Activated CD4-positive, alpha-beta T cell treated with anti-CD3 and anti-CD28 coated beads for 36 hours (primary cell): ENCODE data around the gene SLC16A6. TPM values are rescaled to one million over a fixed set of nuclear protein-coding genes. Genes with fewer than 3 reads are reported as not detected.
"Not testable (repeated sequence)": the region's sequence is repeated elsewhere in the genome, so short reads cannot be mapped to it uniquely, and the experiment has no call there.

Source experiments
- ATAC-seq: fragments of 200-7000 bp; cut with Tn5 transposase; one replicate; pipeline ENCODE4 v1.10.0; 2021; ENCODE audit warnings: mild to moderate bottlenecking, moderate library complexity
- CTCF ChIA-PET: fragments of 350-600 bp; sonication (Branson Sonifier 250); formaldehyde crosslinking; loops from one replicate; lab custom pipeline; 2021; ENCODE audit warnings: antibody characterized with exemption; lab: Charles Lee
- POLR2A ChIA-PET: fragments of 350-600 bp; sonication (Branson Sonifier 250); formaldehyde crosslinking; loops from one replicate; lab custom pipeline; 2021; ENCODE audit warnings: antibody characterized with exemption, inconsistent platforms; lab: Charles Lee
- DNase-seq: peaks from one replicate; pipeline ENCODE4 v3.0.0-alpha.2; 2020
- H3K27ac Mint-ChIP-seq: one replicate; pipeline ENCODE4 v1.8.0; 2021; ENCODE audit warnings: mixed read lengths
- H3K27me3 Mint-ChIP-seq: one replicate; pipeline ENCODE4 v1.8.0; 2021; ENCODE audit warnings: mixed read lengths
- H3K36me3 Mint-ChIP-seq: one replicate; pipeline ENCODE4 v1.8.0; 2021; ENCODE audit warnings: low read depth, mixed read lengths
- H3K4me1 Mint-ChIP-seq: one replicate; pipeline ENCODE4 v1.8.0; 2021; ENCODE audit warnings: mixed read lengths
- H3K4me3 Mint-ChIP-seq: one replicate; pipeline ENCODE4 v1.8.0; 2021; ENCODE audit warnings: mild to moderate bottlenecking, moderate library complexity, mixed read lengths
- H3K9me3 Mint-ChIP-seq: one replicate; pipeline ENCODE4 v1.8.0; 2021; ENCODE audit warnings: low read depth, mixed read lengths
- intact Hi-C, 2 experiments: fragments of 100-400 bp; cut with DNase I in 1 of 2; cut with micrococcal nuclease in 1 of 2; formaldehyde crosslinking; loops; one replicate each; pipeline versions ENCODE4 v1.14.2 to v1.15.1; 2022 to 2024; cut with DNase I, micrococcal nuclease
- total RNA-seq, 2 experiments: library from RNA; stranded (reverse); gene quantifications; one replicate each; pipeline ENCODE4 v1.2.3, GENCODE V29; 2021

The SLC16A6 gene
- total RNA-seq, 2 experiments from 2014 or later: 2.9 to 3.2 TPM

DNA sequence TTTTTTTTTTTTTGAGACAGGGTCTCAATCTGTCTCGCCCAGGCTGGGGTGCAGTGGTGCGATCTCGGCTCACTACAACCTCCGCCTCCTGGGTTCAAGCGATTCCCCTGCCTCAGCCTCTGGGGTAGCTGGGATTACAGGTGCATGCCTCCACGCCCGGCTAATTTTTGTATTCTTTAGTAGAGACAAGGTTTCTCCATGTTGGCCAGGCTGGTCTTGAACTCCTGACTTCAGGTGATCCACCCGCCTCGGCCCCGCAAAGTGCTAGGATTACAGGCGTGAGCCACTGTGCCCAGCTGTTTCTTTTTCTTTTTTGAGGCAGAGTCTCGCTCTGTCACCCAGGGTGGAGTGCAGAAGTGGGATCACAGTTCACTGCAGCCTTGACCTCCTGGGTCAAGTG, 70.1 kb downstream of the SLC16A6 start:
- not testable (repeated sequence) for H3K36me3 Mint-ChIP-seq

DNA sequence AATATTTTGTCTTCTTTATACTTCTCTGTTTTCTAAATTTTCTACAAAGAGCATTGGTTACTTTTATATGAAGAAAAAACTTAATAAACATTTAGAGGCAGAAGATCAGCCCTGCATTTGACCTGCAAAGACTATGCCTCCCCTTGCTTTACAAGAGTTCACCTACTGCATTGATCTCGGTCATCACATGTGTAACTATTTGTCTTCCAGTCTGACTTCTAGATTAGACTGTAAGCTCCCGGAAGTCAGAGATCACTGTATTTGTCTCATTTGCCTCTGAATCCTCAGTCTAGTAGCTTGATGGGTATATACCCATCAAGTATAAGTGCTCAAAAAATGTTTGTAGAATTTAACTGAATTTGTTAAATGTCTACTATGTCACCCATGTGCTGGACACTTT, 70.7 kb downstream of the SLC16A6 start:
- CTCF ChIA-PET, H3K36me3 Mint-ChIP-seq, H3K9me3 Mint-ChIP-seq, H3K4me3 Mint-ChIP-seq, POLR2A ChIA-PET, H3K27ac Mint-ChIP-seq, ATAC-seq, DNase-seq, H3K27me3 Mint-ChIP-seq, intact Hi-C loops: not testable (repeated sequence)
- H3K4me1 Mint-ChIP-seq: peaks cover 18% of the 10 kb centered on the region

More for the DNA sequence above, 70.1 kb downstream of the SLC16A6 start:
- CTCF ChIA-PET, H3K9me3 Mint-ChIP-seq, intact Hi-C loops, H3K4me3 Mint-ChIP-seq, POLR2A ChIA-PET, H3K27ac Mint-ChIP-seq, DNase-seq, H3K27me3 Mint-ChIP-seq, ATAC-seq: not testable (repeated sequence)
- peaks cover 13% of the 10 kb centered on the region for H3K4me1 Mint-ChIP-seq

DNA sequence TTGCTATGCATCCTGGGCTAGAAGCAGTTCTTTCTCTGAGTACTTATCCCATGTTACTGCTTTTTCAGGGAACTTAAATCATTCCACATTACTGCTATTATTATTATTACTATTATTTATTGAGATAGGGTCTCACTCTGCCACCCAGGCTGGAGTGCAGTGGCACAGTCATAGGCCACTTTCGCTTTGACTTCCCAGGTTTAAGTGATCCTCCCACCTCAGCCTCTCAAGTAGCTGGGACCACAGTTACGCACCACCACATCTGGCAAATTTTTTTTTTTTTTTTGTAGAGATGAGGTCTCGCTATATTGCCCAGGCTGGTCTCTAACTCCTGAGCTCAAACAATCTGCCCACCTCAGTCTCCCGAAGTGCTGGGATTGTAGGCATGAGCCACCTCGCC, 71.5 kb downstream of the SLC16A6 start:
- H3K27me3 Mint-ChIP-seq, DNase-seq, H3K4me3 Mint-ChIP-seq, H3K27ac Mint-ChIP-seq, intact Hi-C loops, CTCF ChIA-PET, H3K9me3 Mint-ChIP-seq, POLR2A ChIA-PET: not testable (repeated sequence)
- ATAC-seq: peak; percentile 66
- Mint-ChIP-seq H3K4me1 (peaks cover 15% of the 10 kb centered on the region), H3K36me3 (peaks cover 11% of the 10 kb centered on the region)

Other genes starting within 250 kb of the SLC16A6 start
- 100 to 1,000 TPM; 119 to 150 TPM for gene AMZ2, start 43.1 kb downstream of the SLC16A6 start, total RNA-seq
- 10 to 100 TPM in 1 of 2 experiments, 1 to 10 TPM in 1; 7.8 to 10.9 TPM for gene ARSG, start 368 bp upstream of the SLC16A6 start, total RNA-seq
- 10 to 100 TPM; 14.0 to 17.6 TPM for gene WIPI1, start 166.4 kb upstream of the SLC16A6 start, total RNA-seq
- 100 to 1,000 TPM; 165 to 167 TPM for gene PRKAR1A, start 221.3 kb upstream of the SLC16A6 start, total RNA-seq